SK-N-SH (cell line): ENCODE measurements around the gene PELI2.

ENCODE experiments used
- CHD2 ChIP-seq: fragments of 150-350 bp; IDR thresholded peaks from 2 replicates; pipeline ENCODE4 v1.6.1; 2018; ENCODE audit warnings: low read length; ENCODE audit not compliant: partially characterized antibody
- CTCF ChIP-seq: fragments of 200-600 bp; sonication (generic); IDR thresholded peaks from 2 replicates; pipeline ENCODE4 v1.6.1; 2017; ENCODE audit warnings: antibody characterized with exemption, mild to moderate bottlenecking, moderate library complexity
- EP300 ChIP-seq, 2 experiments: IDR thresholded peaks; 2 replicates each; pipeline versions ENCODE4 v1.4.0 to v1.6.1; 2012; ENCODE audit warnings: borderline replicate concordance in 1 of 2, low read depth in 1 of 2, low read length in 1 of 2
- EZH2phosphoT487 ChIP-seq: fragments of 200-600 bp; sonication (generic); IDR thresholded peaks from 2 replicates; pipeline ENCODE4 v1.6.1; 2017; ENCODE audit warnings: low read depth, mixed run types, mild to moderate bottlenecking, antibody characterized with exemption, moderate library complexity, borderline replicate concordance
- FOXM1 ChIP-seq: IDR thresholded peaks from 2 replicates; pipeline ENCODE4 v1.4.0; 2012; ENCODE audit warnings: low read depth, mild to moderate bottlenecking
- NRF1 ChIP-seq: IDR thresholded peaks from 2 replicates; pipeline ENCODE4 v1.6.1; 2012; ENCODE audit warnings: low read depth, mild to moderate bottlenecking, low read length
- POLR2AphosphoS5 ChIP-seq: IDR thresholded peaks from 2 replicates; pipeline ENCODE4 v1.6.1; 2012; ENCODE audit warnings: low read depth, low read length
- RAD21 ChIP-seq: IDR thresholded peaks from 2 replicates; pipeline ENCODE4 v1.6.1; 2012; ENCODE audit warnings: mild to moderate bottlenecking, low read length
- REST ChIP-seq: IDR thresholded peaks from 2 replicates; pipeline ENCODE4 v1.6.1; 2012; ENCODE audit warnings: mild to moderate bottlenecking, low read depth, low read length, moderate library complexity
- USF1 ChIP-seq: IDR thresholded peaks from 2 replicates; pipeline ENCODE4 v1.4.0; 2012; ENCODE audit warnings: low read depth, borderline replicate concordance
- USF2 ChIP-seq: fragments of 150-350 bp; IDR thresholded peaks from 2 replicates; pipeline ENCODE4 v1.6.1; 2017; ENCODE audit warnings: antibody characterized with exemption, low read length, low read depth, borderline replicate concordance

GRCh38 chr14:56085471-56085870 is 32.7 kb upstream of the PELI2 start:
- TF ChIP-seq CTCF (0 out of 2 replicates have a peak, but pooled peaks have one; percentile 9), POLR2AphosphoS5 (no peak), USF2 (no peak), REST (no peak), EP300 (IDR thresholded peaks at IDR 0.05; ENCODE audit: borderline replicate concordance in 1 of 2, low read depth in 1 of 2, low read length in 1 of 2) (no peak), FOXM1 (no peak), EZH2phosphoT487 (no peak), USF1 (no peak), RAD21 (no peak), CHD2 (no peak), NRF1 (no peak)
